CD4-positive, alpha-beta memory T cell (primary cell): ENCODE results near the gene STARD5. TPM values are rescaled to one million over a fixed set of nuclear protein-coding genes. Genes with fewer than 3 reads are reported as not detected.

Experiments used
- CTCF ChIA-PET: fragments of 350-600 bp; sonication (Branson Sonifier 250); formaldehyde crosslinking; loops from one replicate; lab custom pipeline; 2021; ENCODE audit warnings: inconsistent platforms; ENCODE audit not compliant: partially characterized antibody; lab: Charles Lee
- POLR2A ChIA-PET: fragments of 350-600 bp; sonication (Branson Sonifier 250); formaldehyde crosslinking; loops from one replicate; lab custom pipeline; 2021; ENCODE audit not compliant: partially characterized antibody; lab: Charles Lee
- DNase-seq, 5 donors: peaks; one replicate each; pipeline versions ENCODE4 v3.0.0 to v3.0.0-alpha.2; 2020 to 2022; ENCODE audit warnings: mixed read lengths in 1 of 5
- H3K27ac ChIP-seq: one replicate; pipeline ENCODE4 v1.7.0; 2013; ENCODE audit warnings: low read depth, low read length
- H3K27me3 ChIP-seq: 2 replicates; pipeline ENCODE4 v1.7.0; 2013; ENCODE audit warnings: mild to moderate bottlenecking, low read length, moderate library complexity; ENCODE audit not compliant: insufficient read depth
- H3K36me3 ChIP-seq: 2 replicates; pipeline ENCODE4 v1.7.0; 2013; ENCODE audit warnings: mild to moderate bottlenecking, low read length, moderate library complexity; ENCODE audit not compliant: insufficient read depth
- H3K4me1 ChIP-seq: 2 replicates; pipeline ENCODE4 v1.7.0; 2013; ENCODE audit warnings: mild to moderate bottlenecking, low read length, moderate library complexity; ENCODE audit not compliant: insufficient read depth
- H3K4me3 ChIP-seq, 2 donors: one replicate each; pipeline ENCODE4 v1.7.0; 2013; ENCODE audit warnings: low read length in 2 of 2, mild to moderate bottlenecking in 1 of 2
- H3K9me3 ChIP-seq, 2 donors: one replicate each; pipeline ENCODE4 v1.7.0; 2013; ENCODE audit warnings: low read length in 2 of 2, control low read depth in 1 of 2; ENCODE audit not compliant: control insufficient read depth in 1 of 2
- H3K27ac Mint-ChIP-seq, 7 donors: one replicate each; pipeline ENCODE4 v1.8.0; 2020 to 2021; ENCODE audit warnings: mixed read lengths in 7 of 7, mild to moderate bottlenecking in 6 of 7, inconsistent platforms in 3 of 7, moderate library complexity in 3 of 7
- H3K27me3 Mint-ChIP-seq, 2 donors: one replicate each; pipeline ENCODE4 v1.8.0; 2020 to 2021; ENCODE audit warnings: mixed read lengths in 2 of 2
- H3K36me3 Mint-ChIP-seq, 2 donors: one replicate each; pipeline ENCODE4 v1.8.0; 2020 to 2021; ENCODE audit warnings: mixed read lengths in 2 of 2, inconsistent platforms in 1 of 2, mild to moderate bottlenecking in 1 of 2
- H3K4me1 Mint-ChIP-seq, 4 donors: one replicate each; pipeline ENCODE4 v1.8.0; 2020 to 2021; ENCODE audit warnings: mixed read lengths in 4 of 4, mild to moderate bottlenecking in 1 of 4
- H3K4me3 Mint-ChIP-seq, 8 donors: one replicate each; pipeline ENCODE4 v1.8.0; 2020 to 2021; ENCODE audit warnings: mixed read lengths in 8 of 8, mild to moderate bottlenecking in 7 of 8, moderate library complexity in 6 of 8, inconsistent platforms in 3 of 8
- H3K9me3 Mint-ChIP-seq, 8 donors: one replicate each; pipeline ENCODE4 v1.8.0; 2020 to 2021; ENCODE audit warnings: mixed read lengths in 8 of 8, mild to moderate bottlenecking in 5 of 8, inconsistent platforms in 3 of 8, moderate library complexity in 1 of 8
- intact Hi-C: fragments of 100-400 bp; cut with micrococcal nuclease; formaldehyde crosslinking; loops from one replicate; pipeline ENCODE4 v1.15.1; 2023
- polyA plus RNA-seq, 2 donors: library from polyadenylated mRNA; unstranded; fragments of 300-500 nt; fragmentation: Illumina TruSeq; gene quantifications; one replicate each; pipeline ENCODE4 v1.2.3, GENCODE V29; 2021
- total RNA-seq, 2 experiments: library from RNA; stranded (reverse); gene quantifications; one replicate each; pipeline ENCODE4 v1.2.3, GENCODE V29; 2021

The STARD5 gene
- total and polyA plus RNA-seq, 4 experiments from 2014 or later, result 1.9 to 8.0 (median 4.4) TPM

- Histone ChIP-seq H3K9me3 (no peaks in the 10 kb centered on the region), H3K4me1 (peaks cover 29% of the 10 kb centered on the region), H3K27ac (no peak overlapping the region), H3K4me3 (no peak overlapping the region), H3K36me3 (no peaks in the 10 kb centered on the region), H3K27me3 (no peaks in the 10 kb centered on the region)
- H3K4me1 Mint-ChIP-seq, result peaks cover 19 to 30% (median 24%) of the 10 kb centered on the region in 4 donors
- intact Hi-C loops, result no loop called here
- no peak for DNase-seq
- H3K36me3 Mint-ChIP-seq, result peaks cover 0 to 11% of the 10 kb centered on the region in 2 donors
- POLR2A ChIA-PET, result interaction anchor here (0.8 to 8.3 kb wide), 8 partner anchors 18 to 51 kb away, joined by 3 to 116 read pairs (median 4); no protein-coding TSS in a partner anchor
- H3K27ac Mint-ChIP-seq, result no peak overlapping the region
- CTCF ChIA-PET, result interaction anchor here (0.7 to 2.3 kb wide), 6 partner anchors 10 to 60 kb away, joined by 3 to 19 read pairs (median 4); no protein-coding TSS in a partner anchor
- no peaks in the 10 kb centered on the region for H3K27me3 Mint-ChIP-seq
- H3K4me3 Mint-ChIP-seq, result no peak overlapping the region
- peaks cover 0 to 2% (median 0%) of the 10 kb centered on the region in 8 donors for H3K9me3 Mint-ChIP-seq
Observed at GRCh38 chr15:81326466-81327212, 2.7 kb upstream of the STARD5 start.

DNA sequence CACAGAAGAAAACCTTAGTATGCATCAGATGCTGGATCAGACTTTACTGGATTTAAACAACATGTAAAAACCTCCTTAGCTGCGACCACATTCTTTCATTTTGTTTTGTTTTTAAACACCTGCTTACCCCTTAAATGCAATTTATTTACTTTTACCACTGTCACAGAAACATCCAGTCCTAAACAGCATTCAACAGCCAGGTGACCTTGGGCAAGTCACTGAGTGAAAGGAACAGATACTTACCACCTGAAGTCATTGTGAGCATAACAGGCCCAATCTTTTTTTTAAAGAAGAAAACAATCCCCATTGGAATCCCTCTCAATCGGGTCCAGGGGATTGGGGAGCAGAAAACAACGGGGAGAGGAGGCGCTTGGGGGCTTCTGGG, 390 bp downstream of the STARD5 start:
- Mint-ChIP-seq H3K9me3 (peaks cover 0 to 2% (median 0%) of the 10 kb centered on the region in 8 donors), H3K27ac (peak overlapping the region; percentile 83 to 97 (median 94)), H3K36me3 (peaks cover 3 to 23% of the 10 kb centered on the region in 2 donors), H3K4me1 (peaks cover 20 to 35% (median 26%) of the 10 kb centered on the region in 4 donors), H3K4me3 (peak overlapping the region; percentile 92 to 99 (median 96)), H3K27me3 (no peaks in the 10 kb centered on the region)
- H3K9me3 ChIP-seq, result no peaks in the 10 kb centered on the region
- DNase-seq, result no peak
- ChIA-PET CTCF (interaction anchor here (0.7 to 2.9 kb wide), 7 partner anchors 12 to 58 kb away, joined by 3 to 16 read pairs (median 3); no protein-coding TSS in a partner anchor), POLR2A (interaction anchor here (0.9 to 8.3 kb wide), 9 partner anchors 12 to 48 kb away, joined by 4 to 116 read pairs (median 13); no protein-coding TSS in a partner anchor)
- peak overlapping the region; percentile 76 to 87 for H3K4me3 ChIP-seq
- peaks cover 29% of the 10 kb centered on the region for H3K4me1 ChIP-seq
- peak overlapping the region; percentile 55 for H3K27ac ChIP-seq
- intact Hi-C loops, result loop anchor here (5.0 kb wide), 1 partner anchor 36 kb away; no protein-coding TSS in a partner anchor
- H3K27me3 ChIP-seq, result no peaks in the 10 kb centered on the region
- no peaks in the 10 kb centered on the region for H3K36me3 ChIP-seq

DNA sequence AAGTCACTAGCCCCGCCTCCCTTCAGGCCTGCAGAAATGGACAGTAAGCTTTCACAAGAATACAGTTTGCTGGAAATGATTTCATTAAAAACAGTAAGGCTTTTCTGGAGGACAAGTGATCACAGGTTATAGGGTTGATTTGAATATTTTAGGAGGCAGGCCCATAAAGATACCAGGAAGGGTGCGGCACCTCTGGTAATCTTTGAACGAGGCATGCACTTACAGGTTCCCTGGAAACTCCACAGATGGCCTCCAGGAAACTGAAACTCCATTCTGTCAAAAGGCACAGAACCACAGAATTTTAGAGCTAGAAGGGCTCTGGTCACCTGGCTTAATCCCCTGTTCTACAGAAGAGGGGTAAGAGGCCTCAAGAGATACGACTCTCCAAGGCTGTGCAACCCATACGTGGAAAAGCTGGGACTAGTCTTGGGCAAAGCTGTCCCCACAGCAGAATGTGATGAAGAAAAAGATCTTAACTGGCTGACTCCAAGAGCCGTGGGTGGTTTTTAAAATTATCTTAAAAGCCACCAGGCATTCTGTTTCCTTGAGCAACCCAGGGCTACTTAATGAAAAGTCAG, 1.2 kb downstream of the STARD5 start:
- H3K4me1 Mint-ChIP-seq, result peaks cover 21 to 35% (median 27%) of the 10 kb centered on the region in 4 donors
- H3K4me3 Mint-ChIP-seq, result peak overlapping the region; percentile 13 to 63 (median 50)
- Histone ChIP-seq H3K27me3 (no peaks in the 10 kb centered on the region), H3K27ac (no peak overlapping the region), H3K9me3 (no peaks in the 10 kb centered on the region), H3K4me3 (no peak overlapping the region), H3K4me1 (peaks cover 29% of the 10 kb centered on the region), H3K36me3 (peaks cover 2% of the 10 kb centered on the region)
- ChIA-PET CTCF (interaction anchor here (2.3 to 2.4 kb wide), 2 partner anchors 48 to 56 kb away, joined by 9 to 13 read pairs; no protein-coding TSS in a partner anchor), POLR2A (interaction anchor here (1.5 to 8.3 kb wide), 6 partner anchors 12 to 36 kb away, joined by 5 to 116 read pairs (median 42); no protein-coding TSS in a partner anchor)
- peak overlapping the region in 6 of 7 donors; percentile 24 to 79 (median 64) for H3K27ac Mint-ChIP-seq
- intact Hi-C loops, result loop anchor here (5.0 kb wide), 1 partner anchor 35 kb away; no protein-coding TSS in a partner anchor
- peaks cover 0 to 2% (median 0%) of the 10 kb centered on the region in 8 donors for H3K9me3 Mint-ChIP-seq
- H3K27me3 Mint-ChIP-seq, result no peaks in the 10 kb centered on the region
- DNase-seq, result no peak
- H3K36me3 Mint-ChIP-seq, result peaks cover 8 to 29% of the 10 kb centered on the region in 2 donors

DNA sequence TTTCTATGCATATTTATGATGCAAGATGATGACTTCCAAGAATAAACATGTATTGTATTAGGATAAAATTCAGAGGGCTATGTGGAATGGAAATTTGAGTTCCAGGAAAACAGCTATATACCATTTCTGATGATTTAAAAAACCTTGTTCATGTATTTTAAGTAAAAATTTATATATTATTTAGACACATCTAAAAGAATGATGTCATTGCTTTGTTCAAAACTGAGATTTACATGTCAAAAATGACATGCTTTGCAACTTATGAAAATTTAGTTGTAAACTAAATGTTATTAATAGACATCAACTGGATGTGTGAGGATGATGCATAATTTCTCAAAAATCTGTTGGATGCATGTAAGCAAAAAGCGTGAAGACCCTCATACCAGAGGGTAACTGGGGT, 2.3 kb downstream of the STARD5 start:
- Mint-ChIP-seq H3K27ac (peak overlapping the region in 1 of 7 donors; percentile 24), H3K4me3 (peak overlapping the region in 1 of 8 donors; percentile 10), H3K4me1 (peaks cover 22 to 35% (median 27%) of the 10 kb centered on the region in 4 donors), H3K27me3 (no peaks in the 10 kb centered on the region), H3K36me3 (peaks cover 8 to 37% of the 10 kb centered on the region in 2 donors), H3K9me3 (peaks cover 0 to 2% (median 0%) of the 10 kb centered on the region in 8 donors)
- H3K27ac ChIP-seq, result no peak overlapping the region
- H3K4me3 ChIP-seq, result no peak overlapping the region
- peaks cover 29% of the 10 kb centered on the region for H3K4me1 ChIP-seq
- POLR2A ChIA-PET, result interaction anchor here (1.0 to 8.3 kb wide), 4 partner anchors 13 to 25 kb away, joined by 3 to 116 read pairs (median 42); no protein-coding TSS in a partner anchor
- DNase-seq, result no peak
- H3K9me3 ChIP-seq, result no peaks in the 10 kb centered on the region
- no peaks in the 10 kb centered on the region for H3K27me3 ChIP-seq
- H3K36me3 ChIP-seq, result peaks cover 6% of the 10 kb centered on the region
- intact Hi-C loops, result loop anchor here (5.0 kb wide), 1 partner anchor 34 kb away; no protein-coding TSS in a partner anchor
- CTCF ChIA-PET, result interaction anchor here (0.8 to 2.4 kb wide), 3 partner anchors 17 to 55 kb away, joined by 4 to 13 read pairs (median 9); no protein-coding TSS in a partner anchor

DNA sequence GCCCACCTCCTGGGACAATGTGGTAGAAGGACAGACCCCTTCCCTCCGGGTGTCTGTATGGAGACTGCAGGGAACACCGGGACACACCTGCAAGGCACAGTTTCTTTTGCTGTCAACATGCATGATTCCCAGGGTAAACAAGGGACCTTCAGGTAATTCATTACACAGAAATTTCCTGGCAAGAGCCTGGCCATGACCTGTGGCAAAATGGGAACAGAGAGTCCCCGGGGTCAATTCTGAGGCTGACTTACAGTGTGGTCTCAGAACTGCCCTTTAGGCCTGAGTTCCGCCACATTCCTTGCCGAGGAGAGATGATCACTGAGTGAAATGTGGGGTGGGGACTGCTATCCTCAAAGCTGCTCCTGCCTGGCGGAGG, 6.3 kb downstream of the STARD5 start:
- DNase-seq, result no peak

GRCh38 chr15:81316267-81316666, 7.7 kb downstream of the STARD5 start:
- ChIA-PET POLR2A (interaction anchor here (3.8 to 20.5 kb wide), 2 partner anchors 7 to 19 kb away, joined by 39 to 702 read pairs; no protein-coding TSS in a partner anchor), CTCF (interaction anchor here (2.0 kb wide), 1 partner anchor 20 kb away, joined by 4 read pairs; no protein-coding TSS in a partner anchor)
- no peaks in the 10 kb centered on the region for H3K27me3 Mint-ChIP-seq
- H3K36me3 Mint-ChIP-seq, result peaks cover 30 to 57% of the 10 kb centered on the region in 2 donors
- peak overlapping the region in 1 of 8 donors; percentile 1 for H3K4me3 Mint-ChIP-seq
- Histone ChIP-seq H3K9me3 (no peaks in the 10 kb centered on the region), H3K36me3 (peaks cover 9% of the 10 kb centered on the region), H3K4me1 (peaks cover 32% of the 10 kb centered on the region), H3K27me3 (no peaks in the 10 kb centered on the region), H3K27ac (no peak overlapping the region), H3K4me3 (no peak overlapping the region)
- H3K9me3 Mint-ChIP-seq, result no peaks in the 10 kb centered on the region
- intact Hi-C loops, result no loop called here
- H3K4me1 Mint-ChIP-seq, result peaks cover 31 to 55% (median 39%) of the 10 kb centered on the region in 4 donors
- DNase-seq, result no peak
- peak overlapping the region; percentile 45 to 93 (median 77) for H3K27ac Mint-ChIP-seq

More for the DNA sequence above, 6.3 kb downstream of the STARD5 start:
- Histone ChIP-seq H3K36me3 (peaks cover 6% of the 10 kb centered on the region), H3K9me3 (no peaks in the 10 kb centered on the region), H3K4me3 (no peak overlapping the region), H3K27me3 (no peaks in the 10 kb centered on the region), H3K27ac (no peak overlapping the region), H3K4me1 (peaks cover 26% of the 10 kb centered on the region)
- no peaks in the 10 kb centered on the region for H3K27me3 Mint-ChIP-seq
- H3K4me1 Mint-ChIP-seq, result peaks cover 27 to 49% (median 35%) of the 10 kb centered on the region in 4 donors
- CTCF ChIA-PET, result interaction anchor here (2.1 kb wide), 1 partner anchor 42 kb away, joined by 6 read pairs; no protein-coding TSS in a partner anchor
- H3K4me3 Mint-ChIP-seq, result no peak overlapping the region
- H3K36me3 Mint-ChIP-seq, result peaks cover 17 to 45% of the 10 kb centered on the region in 2 donors
- H3K9me3 Mint-ChIP-seq, result no peaks in the 10 kb centered on the region
- POLR2A ChIA-PET, result interaction anchor here (2.0 to 20.5 kb wide), 3 partner anchors 9 to 38 kb away, joined by 6 to 702 read pairs (median 39); no protein-coding TSS in a partner anchor
- intact Hi-C loops, result no loop called here
- H3K27ac Mint-ChIP-seq, result peak overlapping the region in 5 of 7 donors; percentile 3 to 59 (median 53)
